ENCODE measurements around the gene PODXL.
"Not testable (repeated sequence)": the region's sequence is repeated elsewhere in the genome, so short reads cannot be mapped to it uniquely, and the experiment has no call there.

The PODXL gene

GRCh38 chr7:131536361-131536849 lies 20.0 kb downstream of the PODXL start:
- DNase-seq (ENCODE audit: low read depth): no peak

DNA sequence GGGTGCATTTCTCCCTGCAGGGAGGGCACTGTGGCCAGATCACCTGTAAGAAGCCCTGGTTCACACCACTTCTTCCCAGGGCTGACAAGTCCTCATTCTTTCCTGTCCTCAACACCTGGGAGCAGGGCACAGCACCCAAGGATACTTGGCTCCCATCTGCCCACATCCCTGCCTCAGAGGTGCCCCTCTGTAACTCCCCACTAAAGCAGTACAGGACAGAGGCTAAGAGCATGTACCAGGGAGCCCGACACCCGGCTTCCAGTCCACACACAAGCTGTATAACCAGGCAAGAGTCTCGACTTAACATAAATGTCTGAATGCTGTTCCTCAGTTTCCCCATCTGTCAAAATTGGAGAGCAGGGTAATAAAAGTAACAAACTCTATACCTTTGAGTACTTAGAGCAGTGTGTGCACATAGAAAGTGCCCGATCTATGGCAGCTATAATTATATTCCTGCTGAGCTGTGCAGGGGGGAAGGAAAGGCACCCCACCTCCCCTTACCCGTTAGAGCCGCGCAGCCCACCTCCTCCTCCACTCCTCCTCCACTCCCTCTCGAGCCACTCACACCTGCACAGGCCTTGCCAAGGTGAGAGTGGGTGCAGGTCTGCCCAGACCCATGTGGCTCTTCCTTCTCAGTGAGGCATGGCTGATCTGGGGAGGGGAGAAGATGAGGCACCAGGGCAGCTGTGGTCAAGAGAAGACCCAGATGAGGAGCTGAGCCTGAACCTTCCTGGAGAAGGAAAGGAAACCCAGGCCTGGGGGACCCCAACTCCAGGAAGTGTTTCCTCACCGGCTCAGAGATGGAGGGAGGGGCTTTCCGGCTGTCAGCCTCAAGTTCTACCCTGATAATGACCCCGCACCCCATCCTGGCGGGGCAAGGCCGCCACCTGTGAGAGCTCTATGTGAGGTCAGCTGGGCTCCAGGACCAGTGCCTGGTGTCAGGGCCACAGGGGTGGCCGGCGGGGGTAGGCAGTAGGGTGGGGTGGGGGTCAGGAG lies 22.6 kb downstream of the PODXL start:
- no peak for DNase-seq (ENCODE audit: low read depth)

GRCh38 chr7:131533151-131533559 lies 23.3 kb downstream of the PODXL start:
- no peak for DNase-seq (ENCODE audit: low read depth)

GRCh38 chr7:131532570-131533091 lies 23.8 kb downstream of the PODXL start:
- no peak for DNase-seq (ENCODE audit: low read depth)

DNA sequence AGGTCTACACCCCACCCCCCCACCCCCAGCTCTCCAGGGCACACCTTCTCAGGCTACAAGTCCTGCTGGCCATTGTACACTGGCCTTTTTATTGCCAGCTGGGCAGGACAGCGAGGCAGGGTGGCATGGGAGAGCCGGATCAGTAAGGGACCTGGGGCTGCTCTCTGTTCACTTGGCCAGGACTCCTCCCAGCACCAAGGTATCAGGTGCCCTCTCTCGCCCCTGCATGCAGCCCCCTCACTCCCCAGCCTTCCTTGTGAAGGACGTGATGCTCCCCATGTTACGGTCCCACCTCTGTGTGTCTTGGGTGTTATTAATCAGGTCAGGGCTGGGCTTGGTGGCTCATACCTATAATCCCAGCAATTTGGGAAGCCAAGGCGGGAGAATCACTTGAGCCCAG lies 26.3 kb downstream of the PODXL start:
- DNase-seq (ENCODE audit: low read depth): no peak

- DNase-seq (ENCODE audit: low read depth): no peak
Observed at GRCh38 chr7:131529617-131530016, 26.8 kb downstream of the PODXL start.

DNA sequence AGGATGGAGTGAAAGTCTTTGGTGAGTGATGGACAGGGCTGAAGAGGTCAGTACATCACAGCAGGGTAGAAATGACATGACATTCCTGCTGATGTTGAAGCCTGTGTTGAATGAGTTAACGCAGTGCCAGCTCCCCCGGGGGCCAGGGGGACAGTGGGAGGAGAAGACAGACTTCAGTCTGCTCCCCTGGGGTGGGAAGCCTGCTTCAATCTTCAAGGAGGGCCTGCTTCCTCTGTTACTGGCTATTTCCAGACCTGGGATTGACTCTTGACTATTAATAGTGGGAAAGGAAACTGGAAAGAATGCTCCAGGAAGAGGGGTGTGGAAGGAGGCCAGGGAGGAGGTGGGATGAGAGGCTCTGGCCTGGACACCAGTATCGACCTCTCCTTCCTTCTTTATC lies 27.2 kb downstream of the PODXL start:
- no peak for DNase-seq (ENCODE audit: low read depth)

- no peak for DNase-seq (ENCODE audit: low read depth)
Observed at GRCh38 chr7:131527456-131527855, 29.0 kb downstream of the PODXL start.

GRCh38 chr7:131525820-131526219 lies 30.6 kb downstream of the PODXL start:
- no peak for DNase-seq (ENCODE audit: low read depth)

DNA sequence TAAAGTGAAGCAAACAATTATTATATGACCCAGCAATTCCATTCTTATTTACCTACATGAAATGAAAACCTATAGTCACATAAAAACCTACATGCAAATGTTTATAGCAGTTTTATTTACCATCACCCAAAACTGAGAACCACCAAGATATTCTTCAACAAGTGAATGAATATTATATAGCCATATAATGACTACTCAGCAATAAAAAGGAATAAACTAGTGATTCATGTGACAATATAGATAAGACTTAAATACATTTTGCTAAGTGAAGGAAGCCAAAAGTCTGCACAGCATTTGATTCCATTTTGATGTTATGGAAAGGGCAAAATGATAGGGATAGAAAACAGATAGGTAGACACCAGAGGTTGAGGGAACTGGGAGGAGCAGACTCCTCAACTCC lies 31.7 kb downstream of the PODXL start:
- no peak for DNase-seq (ENCODE audit: low read depth)

DNA sequence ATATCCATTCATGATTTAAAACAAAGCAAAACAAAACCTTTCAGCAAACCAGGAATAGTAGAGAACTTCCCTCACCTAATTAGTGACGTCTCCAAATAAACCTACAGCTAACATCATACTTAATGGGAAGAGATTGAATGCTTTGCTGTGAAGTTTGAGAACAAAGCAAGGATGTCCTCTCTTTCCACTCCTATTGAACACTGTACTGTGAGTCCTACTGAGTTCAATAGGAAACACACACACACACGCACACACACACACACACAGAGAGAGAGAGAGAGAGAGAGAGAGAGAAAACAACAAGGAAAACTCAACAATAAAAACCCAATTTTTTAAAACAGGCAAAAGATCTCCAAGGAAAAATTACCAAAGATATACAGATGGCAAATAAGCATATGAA lies 32.3 kb downstream of the PODXL start:
- no peak for DNase-seq (ENCODE audit: low read depth)

DNA sequence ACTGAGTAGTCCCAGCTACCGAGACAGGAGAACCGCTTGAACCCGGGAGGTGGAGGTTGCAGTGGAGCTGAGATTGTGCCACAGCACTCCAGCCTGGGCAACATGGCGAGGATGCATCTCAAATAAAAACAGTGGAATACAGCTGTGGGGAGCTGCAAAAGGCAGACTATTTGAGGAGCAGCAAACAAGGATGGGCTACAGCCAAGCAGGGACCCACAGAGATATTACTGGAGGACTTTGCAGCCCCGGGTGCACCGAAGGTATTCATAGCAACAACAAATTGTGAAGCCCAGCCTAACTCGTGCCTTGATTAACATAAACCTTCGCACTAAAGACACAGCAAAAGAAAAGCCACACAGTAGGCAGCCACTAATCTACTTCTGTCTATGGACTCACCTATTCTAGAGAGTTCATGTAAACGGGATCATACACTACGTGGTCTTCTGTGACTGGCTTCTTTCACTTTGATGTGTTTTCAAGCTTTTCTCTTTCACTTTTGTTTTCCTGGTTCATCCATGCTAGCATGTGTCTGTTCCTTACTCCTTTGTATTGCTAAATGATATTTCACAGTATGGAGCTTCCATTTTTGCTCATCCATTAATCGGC lies 34.0 kb downstream of the PODXL start:
- no peak for DNase-seq (ENCODE audit: low read depth)

- DNase-seq (ENCODE audit: low read depth): no peak
Observed at GRCh38 chr7:131521651-131522163, 34.7 kb downstream of the PODXL start.

DNA sequence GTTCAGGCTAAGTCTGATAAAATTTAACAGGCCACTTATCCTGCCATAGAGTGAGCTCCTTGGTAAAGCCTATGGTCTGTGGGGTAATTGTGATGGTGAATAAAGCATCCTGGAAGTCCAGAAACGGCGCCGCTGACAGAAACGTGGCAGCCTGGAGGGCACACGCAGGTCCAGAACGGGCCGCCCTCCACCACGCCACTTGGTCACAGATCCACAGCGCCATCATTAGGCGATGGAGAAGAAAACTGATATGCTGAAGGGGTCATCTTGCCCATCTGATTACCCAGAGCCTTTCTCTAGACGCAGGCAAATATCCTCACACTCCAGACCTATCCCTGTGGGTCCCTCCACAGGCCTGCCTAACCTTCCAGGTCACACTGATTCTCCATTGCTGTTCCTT lies 37.8 kb downstream of the PODXL start:
- no peak for DNase-seq (ENCODE audit: low read depth)

GRCh38 chr7:131517218-131517923 lies 39.1 kb downstream of the PODXL start:
- DNase-seq (ENCODE audit: low read depth): no peak

GRCh38 chr7:131515471-131515870 lies 41.0 kb downstream of the PODXL start:
- DNase-seq (ENCODE audit: low read depth): not testable (repeated sequence)

- DNase-seq (ENCODE audit: low read depth): peak; percentile 79
Observed at GRCh38 chr7:131513245-131514061, 43.0 kb downstream of the PODXL start.

DNA sequence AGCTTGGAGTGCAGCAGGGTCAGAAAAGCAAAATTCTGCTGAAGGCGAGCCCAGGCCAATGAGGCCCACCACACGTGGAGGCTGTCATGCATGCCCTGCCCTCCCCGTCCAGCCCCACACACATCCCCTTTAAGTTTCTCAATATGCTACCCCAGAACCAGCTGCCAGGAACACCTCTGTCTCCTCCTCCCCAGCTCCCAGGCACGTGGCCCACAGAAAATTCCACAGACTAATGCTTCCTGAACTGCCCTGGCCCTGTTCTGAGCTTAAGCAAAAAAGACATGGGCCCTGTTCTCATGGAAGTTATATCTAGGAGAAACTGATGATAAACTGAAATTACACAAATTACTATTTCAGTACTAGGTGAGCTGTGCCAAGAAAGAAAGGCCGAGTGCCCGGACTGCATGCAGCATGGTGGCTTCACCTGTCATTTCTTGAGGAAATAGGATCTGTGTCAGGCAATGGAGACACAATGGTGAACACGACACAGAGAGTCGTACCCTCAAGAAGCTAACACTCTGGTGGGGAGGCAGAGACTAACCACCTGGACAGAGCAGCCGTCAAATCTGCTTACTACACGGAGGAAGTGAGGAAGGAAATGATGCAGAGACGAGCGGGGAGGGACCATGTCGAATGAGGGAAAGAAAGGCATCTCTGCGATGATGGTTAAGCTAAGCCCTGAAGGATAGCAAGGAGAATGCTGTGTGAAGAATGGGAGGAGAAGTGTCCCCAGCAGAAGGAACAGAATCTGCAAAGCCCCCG lies 44.5 kb downstream of the PODXL start:
- no peak for DNase-seq (ENCODE audit: low read depth)

DNA sequence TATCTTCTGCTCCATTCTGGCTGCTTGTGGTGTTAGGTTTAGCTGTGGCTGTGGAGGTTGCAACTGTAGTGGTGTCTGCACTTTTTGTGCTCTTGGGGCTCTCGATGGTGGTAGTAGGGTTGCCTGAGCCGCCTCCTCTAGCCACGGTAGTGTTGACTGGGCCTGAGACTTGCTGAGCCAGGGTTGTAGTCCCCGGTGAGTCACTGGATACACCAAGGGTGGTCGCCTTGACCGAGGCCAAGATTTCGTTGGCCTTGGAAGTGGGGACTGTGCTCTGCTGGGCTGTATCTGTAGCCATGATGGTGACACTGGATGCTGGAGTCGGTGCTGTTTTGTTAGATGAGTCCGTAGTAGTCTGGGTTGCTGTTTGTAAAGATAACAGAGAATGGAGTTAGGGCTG lies 45.4 kb downstream of the PODXL start:
- no peak for DNase-seq (ENCODE audit: low read depth)

DNA sequence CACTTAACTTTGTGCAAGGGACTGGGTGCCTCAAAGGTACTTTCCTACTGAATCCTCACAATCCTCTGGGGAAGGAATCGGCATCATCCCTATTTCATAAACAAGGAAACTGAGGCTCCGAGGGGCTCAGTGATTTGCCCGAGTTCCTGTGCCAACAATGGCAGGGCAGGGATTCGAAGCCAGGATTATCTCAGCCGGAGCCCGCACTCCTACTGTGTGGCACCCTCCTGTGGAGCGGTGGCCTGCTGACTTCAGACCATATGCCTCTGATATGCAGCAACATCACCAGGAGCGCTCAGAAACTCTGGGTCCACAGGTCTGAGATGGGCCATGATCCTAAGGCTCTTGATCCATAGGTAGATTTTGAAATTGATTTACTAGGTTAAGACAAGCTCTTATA lies 46.6 kb downstream of the PODXL start:
- no peak for DNase-seq (ENCODE audit: low read depth)

Data from activated T-cell treated with anti-CD3 and anti-CD28 coated beads for 48 hours (primary cell).